Muscle layer of colon (tissue), 2 donors: Measurements from ENCODE around the gene HNRNPUL1.

Source experiments
- H3K27ac ChIP-seq: one replicate; pipeline ENCODE4 v1.7.0; 2013; ENCODE audit warnings: low read depth, mild to moderate bottlenecking, low read length, moderate library complexity
- H3K27me3 ChIP-seq, 2 donors: one replicate each; pipeline ENCODE4 v1.7.0; 2013; ENCODE audit warnings: low read length in 2 of 2, mild to moderate bottlenecking in 2 of 2; ENCODE audit not compliant: insufficient read depth in 2 of 2, control insufficient read depth in 1 of 2
- H3K36me3 ChIP-seq: one replicate; pipeline ENCODE4 v1.7.0; 2013; ENCODE audit warnings: mild to moderate bottlenecking, low read length; ENCODE audit not compliant: insufficient read depth
- H3K4me1 ChIP-seq: one replicate; pipeline ENCODE4 v1.7.0; 2013; ENCODE audit warnings: mild to moderate bottlenecking, low read length; ENCODE audit not compliant: insufficient read depth
- H3K4me3 ChIP-seq, 2 donors: one replicate each; pipeline ENCODE4 v1.7.0; 2013; ENCODE audit warnings: low read length in 2 of 2, low read depth in 1 of 2, mild to moderate bottlenecking in 1 of 2, moderate library complexity in 1 of 2
- H3K9ac ChIP-seq: one replicate; pipeline ENCODE4 v1.7.0; 2013; ENCODE audit warnings: low read length
- H3K9me3 ChIP-seq: one replicate; pipeline ENCODE4 v1.7.0; 2013; ENCODE audit warnings: mild to moderate bottlenecking, low read length
- donor health status: abdominal sarcoma.
- donor health status: Adenocarcinoma of cecum.

The HNRNPUL1 gene

DNA sequence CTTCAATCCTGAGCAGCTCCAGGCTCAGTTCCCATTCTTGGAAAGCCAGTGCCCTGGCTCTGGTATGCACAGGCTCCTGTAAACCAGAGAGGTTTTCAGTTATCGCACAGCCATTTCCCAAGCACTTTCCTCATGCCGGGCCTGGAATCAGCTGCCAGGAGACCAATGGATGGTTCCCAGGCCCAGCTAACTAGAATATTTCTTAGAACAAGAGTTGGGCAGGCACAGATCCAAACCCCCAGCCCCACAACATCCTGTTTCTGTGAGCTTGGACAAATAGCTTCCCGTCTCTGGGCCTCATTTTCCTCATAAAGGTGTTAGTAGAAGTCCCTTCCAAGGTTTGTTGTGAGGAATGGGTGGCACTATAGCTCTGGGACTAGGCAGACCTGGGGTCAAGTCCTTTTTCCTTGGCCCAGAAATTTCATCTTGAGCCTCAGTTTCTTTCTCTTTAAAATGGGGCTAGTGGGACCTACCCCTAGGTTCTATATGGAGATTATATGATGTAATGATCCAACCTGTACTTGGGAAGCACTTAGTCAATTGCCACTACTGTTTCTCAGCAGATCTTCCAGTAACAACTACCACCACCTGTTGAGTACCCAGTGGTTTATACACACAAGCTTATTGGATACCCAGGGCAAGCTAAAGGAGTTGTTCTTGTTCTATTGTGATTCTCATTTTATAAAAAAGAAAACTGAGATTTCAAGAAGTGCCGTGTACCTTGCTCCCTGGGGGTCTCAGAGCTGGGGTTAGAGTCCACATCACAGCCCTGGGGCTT is 40.7 kb downstream of the HNRNPUL1 start:
- no peaks in the 10 kb centered on the region for H3K27me3 ChIP-seq
- no peak overlapping the region for H3K27ac ChIP-seq
- H3K9ac ChIP-seq: no peak overlapping the region
- H3K4me3 ChIP-seq: no peak overlapping the region
- H3K4me1 ChIP-seq: peaks cover 27% of the 10 kb centered on the region
- peaks cover 78% of the 10 kb centered on the region for H3K36me3 ChIP-seq
- no peaks in the 10 kb centered on the region for H3K9me3 ChIP-seq

DNA sequence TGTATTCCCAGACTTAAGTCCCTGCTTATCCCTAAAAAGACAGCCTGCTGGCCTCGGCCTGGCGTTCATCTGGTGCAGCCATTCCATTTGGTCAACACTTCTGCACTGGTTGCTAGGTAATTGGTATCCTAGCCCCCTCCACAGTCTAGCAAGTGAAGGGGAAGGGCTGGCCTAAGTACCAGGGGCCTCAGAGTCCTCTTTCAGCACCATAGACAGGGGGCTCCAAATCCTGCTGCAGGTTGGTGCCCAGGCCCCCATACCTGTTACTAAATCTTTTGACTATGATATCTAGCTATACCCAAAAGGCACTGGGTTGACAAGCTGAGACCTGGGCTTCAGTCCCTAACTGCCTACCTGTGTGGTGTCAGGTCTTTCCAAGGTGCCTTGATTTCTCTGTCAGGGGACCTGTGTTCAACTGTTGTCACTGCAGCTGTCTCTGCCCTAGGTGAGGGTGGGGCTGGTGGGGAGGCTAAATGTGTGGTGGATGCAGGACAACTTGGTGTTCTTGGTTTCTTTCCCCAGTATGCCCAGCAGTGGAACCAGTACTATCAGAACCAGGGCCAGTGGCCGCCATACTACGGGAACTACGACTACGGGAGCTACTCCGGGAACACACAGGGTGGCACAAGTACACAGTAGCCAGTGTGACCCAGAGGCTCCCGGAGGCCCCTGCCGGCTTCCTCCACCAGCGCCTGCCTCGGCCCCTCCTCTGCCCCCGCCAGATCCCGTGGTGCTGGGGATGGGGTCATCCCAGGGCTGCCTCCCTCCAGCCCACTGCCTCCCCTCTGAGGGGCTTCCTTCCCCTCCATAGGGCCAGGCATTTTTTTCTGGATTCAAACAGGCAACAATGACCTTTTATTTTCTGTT is 42.0 kb downstream of the HNRNPUL1 start:
- Histone ChIP-seq H3K4me1 (peaks cover 26% of the 10 kb centered on the region), H3K4me3 (no peak overlapping the region), H3K9me3 (no peaks in the 10 kb centered on the region), H3K36me3 (peaks cover 70% of the 10 kb centered on the region), H3K27me3 (no peaks in the 10 kb centered on the region), H3K9ac (no peak overlapping the region), H3K27ac (no peak overlapping the region)

DNA sequence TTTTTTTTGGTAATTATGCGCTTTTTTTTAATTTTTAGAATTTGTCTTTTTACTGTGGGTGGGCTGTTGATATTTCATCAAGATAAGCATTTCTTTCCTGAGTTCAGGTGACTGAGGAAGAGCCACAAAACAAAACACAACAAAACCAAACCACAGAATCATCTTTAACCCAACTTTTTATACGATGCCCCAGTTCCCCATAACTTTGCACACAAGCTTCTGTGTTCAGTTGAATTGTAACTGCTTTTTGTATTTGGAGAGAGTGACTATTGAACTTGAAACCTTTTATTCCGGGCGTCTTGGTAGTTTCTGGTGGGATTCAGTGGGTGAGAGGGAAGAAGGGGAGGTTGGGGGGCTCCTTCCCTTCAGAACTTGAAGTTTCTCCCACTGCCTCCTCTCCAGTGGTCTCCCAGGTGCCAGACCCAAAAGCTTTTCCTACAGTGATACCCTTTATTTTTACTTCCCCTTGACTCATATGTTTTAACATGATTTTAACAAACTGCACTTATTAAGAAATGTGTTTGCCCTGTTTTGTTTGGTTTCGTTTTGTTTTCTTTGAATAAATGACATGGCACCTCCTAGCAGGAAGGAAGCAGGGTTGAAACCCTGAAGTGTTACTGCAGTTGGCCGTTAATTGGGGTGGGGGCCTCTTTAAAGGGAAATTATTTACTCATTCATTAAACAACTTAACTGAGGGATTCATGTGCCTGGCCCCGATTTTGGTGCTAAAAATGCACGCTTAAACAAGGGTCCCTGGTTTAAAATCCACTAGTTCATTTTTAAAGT is 43.1 kb downstream of the HNRNPUL1 start:
- Histone ChIP-seq H3K9ac (peak overlapping the region; percentile 73), H3K4me1 (peaks cover 33% of the 10 kb centered on the region), H3K4me3 (no peak overlapping the region), H3K9me3 (no peaks in the 10 kb centered on the region), H3K27me3 (no peaks in the 10 kb centered on the region), H3K27ac (no peak overlapping the region), H3K36me3 (peaks cover 61% of the 10 kb centered on the region)

DNA sequence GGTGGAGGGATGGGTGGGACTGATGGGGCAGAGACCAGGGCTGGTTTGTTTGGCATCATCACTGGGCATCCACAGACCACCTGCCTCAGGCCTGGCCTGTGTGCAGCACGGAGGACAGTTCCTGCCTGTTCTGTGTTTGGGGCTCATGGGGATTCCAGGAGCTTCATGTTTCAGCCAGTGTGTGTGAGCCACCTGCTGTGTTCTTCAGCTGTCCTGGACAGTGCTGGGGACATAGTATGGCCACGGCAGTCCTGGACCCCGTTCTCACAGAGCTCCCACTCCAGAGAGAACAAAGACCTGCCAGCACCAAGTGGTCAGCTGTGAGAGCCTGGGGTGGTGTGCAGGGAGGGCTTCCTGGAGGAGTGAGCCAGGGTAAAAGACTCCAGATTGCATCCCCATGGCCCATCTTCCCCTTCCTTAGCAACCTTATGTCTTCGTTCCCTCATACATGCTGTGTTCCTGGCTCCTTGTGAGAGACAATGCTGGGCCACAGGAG is 43.8 kb downstream of the HNRNPUL1 start:
- Histone ChIP-seq H3K4me1 (peaks cover 33% of the 10 kb centered on the region), H3K27me3 (no peaks in the 10 kb centered on the region), H3K9ac (peak overlapping the region; percentile 73), H3K4me3 (peak overlapping the region; percentile 3 to 97), H3K36me3 (peaks cover 61% of the 10 kb centered on the region), H3K27ac (peak overlapping the region; percentile 72), H3K9me3 (no peaks in the 10 kb centered on the region)

- peaks cover 33% of the 10 kb centered on the region for H3K4me1 ChIP-seq
These were observed 44.4 kb downstream of the HNRNPUL1 start for GRCh38 chr19:41308450-41309179.

DNA sequence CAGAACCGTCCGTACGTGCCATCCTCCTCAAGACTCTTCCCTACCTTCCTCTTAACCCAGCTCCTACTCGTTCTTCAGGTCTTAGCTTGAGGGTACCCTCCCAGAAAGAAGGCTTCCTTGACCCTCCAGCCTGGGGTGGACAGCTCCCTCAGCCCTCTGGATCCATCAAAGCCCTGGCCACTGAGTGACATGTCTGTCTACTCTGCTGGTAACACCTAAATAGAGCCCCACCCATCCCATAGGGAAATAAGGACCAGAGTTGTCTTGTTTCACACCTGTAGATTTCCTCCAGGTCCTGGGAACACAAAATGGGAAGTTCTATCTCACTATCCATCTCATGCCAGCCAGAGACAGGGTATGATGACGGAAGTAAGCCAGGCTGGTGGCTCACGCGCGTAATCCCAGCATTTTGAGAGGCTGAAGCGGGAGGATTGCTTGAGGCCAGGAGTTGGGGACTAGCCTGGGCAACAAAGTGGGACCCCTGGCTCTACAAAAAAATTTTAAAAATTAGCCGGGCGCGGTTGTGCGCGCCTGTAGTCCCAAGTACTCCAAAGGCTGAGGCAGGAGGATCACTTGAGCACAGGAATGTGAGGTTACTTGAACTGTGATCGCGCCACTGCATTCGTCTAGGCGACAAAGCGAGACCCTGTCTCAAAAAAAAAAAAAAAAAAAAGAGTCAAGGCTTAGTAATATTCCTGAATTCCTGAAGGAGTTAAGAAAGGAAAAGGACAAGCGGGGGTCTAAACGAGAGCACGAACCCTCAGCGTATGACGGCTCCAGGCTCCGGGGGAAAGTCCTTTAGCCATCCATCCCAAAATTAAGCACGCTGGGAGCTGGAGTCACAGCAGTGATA is 45.2 kb downstream of the HNRNPUL1 start:
- peaks cover 54% of the 10 kb centered on the region for H3K36me3 ChIP-seq
- H3K27me3 ChIP-seq: no peaks in the 10 kb centered on the region
- H3K9ac ChIP-seq: peak overlapping the region; percentile 79
- peak overlapping the region; percentile 96 to 97 for H3K4me3 ChIP-seq
- peaks cover 33% of the 10 kb centered on the region for H3K4me1 ChIP-seq
- peak overlapping the region; percentile 99 for H3K27ac ChIP-seq
- no peaks in the 10 kb centered on the region for H3K9me3 ChIP-seq

More at GRCh38 chr19:41308450-41309179, 44.4 kb downstream of the HNRNPUL1 start:
- Histone ChIP-seq H3K27me3 (no peaks in the 10 kb centered on the region), H3K9me3 (no peaks in the 10 kb centered on the region), H3K27ac (peak overlapping the region; percentile 99), H3K9ac (peak overlapping the region; percentile 79), H3K36me3 (peaks cover 61% of the 10 kb centered on the region), H3K4me3 (peak overlapping the region; percentile 3 to 97)

- Histone ChIP-seq H3K27ac (peak within 1 kb of the TSS; percentile 99), H3K4me1 (peaks cover 33% of the 10 kb centered on the region), H3K36me3 (peaks cover 45% of the 10 kb centered on the region)
These were observed 46.1 kb downstream of the HNRNPUL1 start, which contains the start of gene CCDC97 for GRCh38 chr19:41310033-41310831. Gene CCDC97 (plus strand): TSS chr19:41310172. CDS start chr19:41310311, 139 bp downstream.

DNA sequence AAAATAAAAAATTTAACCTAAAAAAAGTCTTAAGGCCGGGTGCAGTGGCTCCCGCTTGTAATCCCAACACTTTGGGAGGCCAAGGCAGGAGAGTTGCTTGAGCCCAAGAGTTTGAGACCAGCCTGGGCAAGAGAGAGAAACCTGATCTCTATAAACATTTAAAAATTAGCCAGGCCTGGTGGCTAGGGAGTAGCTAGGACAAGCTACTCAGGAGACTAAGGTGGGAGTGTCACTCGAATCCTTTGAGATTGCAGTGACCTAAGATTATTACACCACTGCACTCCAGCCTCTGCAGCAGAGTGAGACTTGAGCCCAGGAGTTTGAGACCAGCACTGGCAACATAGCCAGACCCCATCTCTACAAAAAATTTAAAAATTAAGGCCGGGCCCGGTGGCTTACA is 46.9 kb downstream of the HNRNPUL1 start:
- Histone ChIP-seq H3K27ac (peak overlapping the region; percentile 1), H3K9me3 (no peaks in the 10 kb centered on the region), H3K9ac (peak overlapping the region; percentile 79), H3K4me3 (peak overlapping the region in 1 of 2 donors; percentile 97), H3K36me3 (peaks cover 40% of the 10 kb centered on the region), H3K4me1 (peaks cover 33% of the 10 kb centered on the region), H3K27me3 (no peaks in the 10 kb centered on the region)

More at GRCh38 chr19:41310033-41310831, 46.1 kb downstream of the HNRNPUL1 start, which contains the start of gene CCDC97:
- Histone ChIP-seq H3K27me3 (no peaks in the 10 kb centered on the region), H3K4me3 (peak within 1 kb of the TSS; percentile 96 to 97), H3K9ac (peak within 1 kb of the TSS; percentile 79), H3K9me3 (no peaks in the 10 kb centered on the region)

- Histone ChIP-seq H3K9ac (no peak overlapping the region), H3K9me3 (no peaks in the 10 kb centered on the region), H3K4me3 (no peak overlapping the region), H3K4me1 (peaks cover 33% of the 10 kb centered on the region), H3K36me3 (peaks cover 40% of the 10 kb centered on the region), H3K27ac (peak overlapping the region; percentile 1), H3K27me3 (no peaks in the 10 kb centered on the region)
These were observed 47.4 kb downstream of the HNRNPUL1 start for GRCh38 chr19:41311613-41312012.
